Measurements from ENCODE around the gene QSER1.

DNA sequence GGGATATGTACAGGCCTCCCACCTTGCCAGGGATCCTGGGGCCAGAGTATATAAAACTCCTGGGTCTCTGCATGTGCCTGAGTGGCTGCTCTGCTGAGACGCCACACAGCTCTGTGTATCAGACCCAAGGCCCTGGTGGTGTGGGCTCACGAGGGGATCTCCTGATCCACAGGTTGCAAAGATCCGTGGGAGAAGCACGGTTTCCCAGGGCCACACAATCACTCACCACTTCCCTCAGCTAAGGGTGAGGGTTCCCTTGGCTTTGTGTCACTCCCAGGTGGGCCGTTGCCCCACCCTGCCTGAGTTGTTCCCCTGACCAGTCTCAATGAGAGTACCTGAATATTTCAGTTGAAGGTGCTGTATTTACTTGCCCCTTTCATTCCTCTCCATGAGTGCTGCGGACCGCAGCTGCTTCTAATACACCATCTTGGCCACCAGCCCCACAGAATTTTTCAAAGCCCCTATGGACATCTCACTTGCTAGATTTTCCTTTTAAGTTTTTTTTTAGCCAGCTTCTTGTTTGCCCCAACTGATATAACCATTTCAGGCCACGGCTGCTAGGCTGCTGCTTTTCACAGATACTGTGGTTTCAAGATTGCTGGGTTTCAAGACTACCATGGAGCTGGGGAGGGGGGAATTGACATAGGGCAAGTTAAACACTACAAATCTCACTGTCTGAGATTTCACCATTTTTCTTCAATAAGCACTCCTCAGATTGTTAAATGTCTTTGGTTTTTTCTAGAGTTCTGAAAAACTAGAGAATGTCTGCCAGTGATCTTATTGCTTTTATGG lies 109.3 kb downstream of the QSER1 start:
- TF ChIP-seq, protein P1, sequence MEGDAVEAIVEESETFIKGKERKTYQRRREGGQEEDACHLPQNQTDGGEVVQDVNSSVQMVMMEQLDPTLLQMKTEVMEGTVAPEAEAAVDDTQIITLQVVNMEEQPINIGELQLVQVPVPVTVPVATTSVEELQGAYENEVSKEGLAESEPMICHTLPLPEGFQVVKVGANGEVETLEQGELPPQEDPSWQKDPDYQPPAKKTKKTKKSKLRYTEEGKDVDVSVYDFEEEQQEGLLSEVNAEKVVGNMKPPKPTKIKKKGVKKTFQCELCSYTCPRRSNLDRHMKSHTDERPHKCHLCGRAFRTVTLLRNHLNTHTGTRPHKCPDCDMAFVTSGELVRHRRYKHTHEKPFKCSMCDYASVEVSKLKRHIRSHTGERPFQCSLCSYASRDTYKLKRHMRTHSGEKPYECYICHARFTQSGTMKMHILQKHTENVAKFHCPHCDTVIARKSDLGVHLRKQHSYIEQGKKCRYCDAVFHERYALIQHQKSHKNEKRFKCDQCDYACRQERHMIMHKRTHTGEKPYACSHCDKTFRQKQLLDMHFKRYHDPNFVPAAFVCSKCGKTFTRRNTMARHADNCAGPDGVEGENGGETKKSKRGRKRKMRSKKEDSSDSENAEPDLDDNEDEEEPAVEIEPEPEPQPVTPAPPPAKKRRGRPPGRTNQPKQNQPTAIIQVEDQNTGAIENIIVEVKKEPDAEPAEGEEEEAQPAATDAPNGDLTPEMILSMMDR (conservative IDR thresholded peaks at IDR 0.05; ENCODE audit: low read depth, low read length): no peak
- TF ChIP-seq EZH2 (IDR thresholded peaks at IDR 0.05; ENCODE audit: borderline replicate concordance, low read depth, low read length, poor library complexity, severe bottlenecking): no peak
